H1 (cell line): Measurements from ENCODE around the gene IP6K1. TPM values are rescaled to one million over a fixed set of nuclear protein-coding genes. Genes with fewer than 3 reads are reported as not detected.

Experiments used
- CTCF ChIA-PET: fragments of 300-600 bp; sonication (Branson Sonifier 250); formaldehyde crosslinking; loops from one replicate; lab custom pipeline; 2021; ENCODE audit not compliant: partially characterized antibody; lab: Charles Lee
- POLR2A ChIA-PET: fragments of 300-600 bp; sonication (Branson Sonifier 250); formaldehyde crosslinking; loops from one replicate; lab custom pipeline; 2021; ENCODE audit warnings: inconsistent platforms; ENCODE audit not compliant: partially characterized antibody; lab: Charles Lee
- DNase-seq, 2 experiments: peaks; one replicate each; pipeline versions ENCODE4 v3.0.0 to v3.0.0-alpha.2; 2010 to 2022; ENCODE audit warnings: low spot score in 2 of 2, low read depth in 1 of 2, mixed read lengths in 1 of 2
- FAIRE-seq: peaks from 2 replicates; lab custom pipeline; 2011; peaks lifted over from hg19 to GRCh38; lab: Jason Lieb, UNC
- H2AFZ ChIP-seq: 2 replicates; pipeline ENCODE4 v1.8.1; 2012; ENCODE audit warnings: low read length, inconsistent platforms
- H2AK5ac ChIP-seq: 2 replicates; pipeline ENCODE4 v1.6.1; 2013; ENCODE audit warnings: low read depth, low read length
- H2BK120ac ChIP-seq: replicated peaks from 2 replicates; pipeline ENCODE3; 2013; ENCODE audit warnings: low read depth, low read length, inconsistent platforms
- H2BK12ac ChIP-seq: 2 replicates; pipeline ENCODE4 v1.6.1; 2013; ENCODE audit warnings: low read depth, low read length
- H2BK15ac ChIP-seq: 2 replicates; pipeline ENCODE4 v1.6.1; 2013; ENCODE audit warnings: low read length
- H2BK20ac ChIP-seq: 2 replicates; pipeline ENCODE4 v1.6.1; 2013; ENCODE audit warnings: low read length
- H2BK5ac ChIP-seq: 2 replicates; pipeline ENCODE4 v1.6.1; 2013; ENCODE audit warnings: low read depth, low read length
- H3K14ac ChIP-seq: 2 replicates; pipeline ENCODE4 v1.6.1; 2013; ENCODE audit warnings: inconsistent platforms; ENCODE audit not compliant: insufficient read length
- H3K18ac ChIP-seq: 2 replicates; pipeline ENCODE4 v1.6.1; 2013; ENCODE audit warnings: low read length; ENCODE audit errors: extremely low read depth
- H3K23ac ChIP-seq: 2 replicates; pipeline ENCODE4 v1.6.1; 2013; ENCODE audit warnings: inconsistent platforms; ENCODE audit not compliant: insufficient read length
- H3K23me2 ChIP-seq: 2 replicates; pipeline ENCODE4 v1.6.1; 2013; ENCODE audit warnings: low read depth, low read length
- H3K27ac ChIP-seq: 2 replicates; pipeline ENCODE4 v1.6.1; 2011; ENCODE audit warnings: low read depth, low read length, inconsistent platforms
- H3K27me3 ChIP-seq, 4 experiments: replicated peaks in 1 of 4; 1 replicate in 1 of 4; 2 replicates in 3 of 4; pipeline versions ENCODE4 v1.6.1 to v1.8.1; 2011 to 2013; ENCODE audit warnings: low read length in 3 of 4, mild to moderate bottlenecking in 3 of 4, inconsistent platforms in 2 of 4, mixed read lengths in 2 of 4, moderate library complexity in 1 of 4; ENCODE audit not compliant: control insufficient read depth in 3 of 4, insufficient read depth in 3 of 4; ENCODE audit errors: extremely low read depth in 1 of 4
- H3K36me3 ChIP-seq, 4 experiments: 2 replicates each; pipeline versions ENCODE4 v1.6.1 to v1.8.1; 2011 to 2013; ENCODE audit warnings: mild to moderate bottlenecking in 4 of 4, low read length in 3 of 4, moderate library complexity in 2 of 4, control low read depth in 1 of 4, inconsistent platforms in 1 of 4; ENCODE audit not compliant: insufficient read depth in 4 of 4, control insufficient read depth in 2 of 4
- H3K4ac ChIP-seq: replicated peaks from 2 replicates; pipeline ENCODE3; 2013; ENCODE audit warnings: low read length, low read depth, mixed read lengths, inconsistent platforms; ENCODE audit not compliant: insufficient read length
- H3K4me1 ChIP-seq, 4 experiments: replicated peaks in 1 of 4; 1 replicate in 1 of 4; 2 replicates in 3 of 4; pipeline versions ENCODE4 v1.6.1 to v1.8.1; 2011 to 2013; ENCODE audit warnings: low read length in 3 of 4, inconsistent platforms in 2 of 4, mixed read lengths in 1 of 4; ENCODE audit not compliant: insufficient read depth in 4 of 4, control insufficient read depth in 3 of 4
- H3K4me2 ChIP-seq, 2 experiments: 2 replicates each; pipeline versions ENCODE4 v1.6.1 to v1.8.1; 2011 to 2013; ENCODE audit warnings: low read depth in 2 of 2, low read length in 2 of 2, control low read depth in 1 of 2, inconsistent platforms in 1 of 2, mild to moderate bottlenecking in 1 of 2; ENCODE audit not compliant: insufficient read depth in 1 of 2
- H3K4me3 ChIP-seq, 4 experiments: fragments of 200-600, 300-600 bp in 1 of 4; sonication (generic), shearing (Covaris generic), sonication (Bioruptor Twin) in 1 of 4; 2 replicates each; pipeline versions ENCODE4 v1.5.1 to v1.8.1; 2011 to 2016; ENCODE audit warnings: low read length in 4 of 4, low read depth in 3 of 4, control low read depth in 2 of 4, inconsistent platforms in 2 of 4, mild to moderate bottlenecking in 2 of 4, mixed read lengths in 1 of 4, moderate library complexity in 1 of 4; ENCODE audit not compliant: insufficient read depth in 2 of 4; ENCODE audit errors: extremely low read depth in 1 of 4
- H3K56ac ChIP-seq: replicated peaks from 2 replicates; pipeline ENCODE3; 2013; ENCODE audit warnings: low read depth, mild to moderate bottlenecking, mixed read lengths, low read length, inconsistent platforms; ENCODE audit not compliant: insufficient read length
- H3K79me1 ChIP-seq: 2 replicates; pipeline ENCODE4 v1.6.1; 2013; ENCODE audit warnings: low read depth, low read length, control low read depth
- H3K79me2 ChIP-seq, 2 experiments: 2 replicates each; pipeline versions ENCODE4 v1.6.1 to v1.8.1; 2012 to 2013; ENCODE audit warnings: low read length in 2 of 2, mild to moderate bottlenecking in 2 of 2, inconsistent platforms in 1 of 2; ENCODE audit not compliant: insufficient read depth in 2 of 2, control insufficient read depth in 1 of 2
- H3K9ac ChIP-seq, 4 experiments: replicated peaks in 1 of 4; 1 replicate in 1 of 4; 2 replicates in 3 of 4; pipeline versions ENCODE4 v1.6.1 to v1.8.1; 2011 to 2013; ENCODE audit warnings: low read depth in 3 of 4, low read length in 3 of 4, control low read depth in 2 of 4, mild to moderate bottlenecking in 2 of 4, moderate library complexity in 2 of 4, inconsistent platforms in 1 of 4; ENCODE audit errors: extremely low read depth in 1 of 4
- H3K9me3 ChIP-seq, 2 experiments: 2 replicates each; pipeline versions ENCODE4 v1.6.1 to v1.8.1; 2012 to 2013; ENCODE audit warnings: mild to moderate bottlenecking in 2 of 2, moderate library complexity in 2 of 2, control low read depth in 1 of 2, inconsistent platforms in 1 of 2, low read depth in 1 of 2, low read length in 1 of 2, mixed read lengths in 1 of 2; ENCODE audit not compliant: insufficient read depth in 2 of 2
- H4K20me1 ChIP-seq, 2 experiments: replicated peaks in 1 of 2; 2 replicates each; pipeline versions ENCODE3 to v1.8.1; 2011 to 2013; ENCODE audit warnings: inconsistent platforms in 2 of 2, low read length in 2 of 2, mild to moderate bottlenecking in 1 of 2; ENCODE audit not compliant: insufficient read depth in 2 of 2, control insufficient read depth in 1 of 2
- H4K5ac ChIP-seq: 2 replicates; pipeline ENCODE4 v1.6.1; 2013; ENCODE audit warnings: low read length, low read depth, mixed read lengths, inconsistent platforms; ENCODE audit not compliant: insufficient read length
- H4K8ac ChIP-seq: 2 replicates; pipeline ENCODE4 v1.8.0; 2013; ENCODE audit warnings: mild to moderate bottlenecking, moderate library complexity, low read length, inconsistent platforms; ENCODE audit not compliant: insufficient read depth; ENCODE audit errors: extremely low read depth
- H4K91ac ChIP-seq: replicated peaks from 2 replicates; pipeline ENCODE3; 2013; ENCODE audit warnings: low read length, mixed read lengths, inconsistent platforms; ENCODE audit not compliant: insufficient read length
- WGBS, 2 experiments: shearing (Covaris generic) in 1 of 2; methylation state at CpG; one replicate each; pipeline versions ENCODE4 v1.1.6 to v1.1.7; 2013 to 2015; ENCODE audit warnings: low lambda C conversion rate in 2 of 2, mixed read lengths in 2 of 2, inconsistent platforms in 1 of 2, low coverage in 1 of 2, missing lambda C conversion rate in 1 of 2; ENCODE audit not compliant: insufficient replicate concordance in 2 of 2, insufficient coverage in 1 of 2, insufficient read length in 1 of 2; ENCODE audit errors: extremely low coverage in 1 of 2, missing lambda C conversion rate in 1 of 2; 5-methylcytosine and 5-hydroxymethylcytosine counted together
- polyA plus RNA-seq, 7 experiments: library from polyadenylated mRNA; depleted of rRNA in 3 of 7; stranded (reverse) in 5 of 7; unstranded in 2 of 7; fragments of >200 nt in 5 of 7; fragments of 200-250 nt in 2 of 7; gene quantifications; 1 replicate in 5 of 7; 2 replicates in 1 of 7; 4 replicates in 1 of 7; pipeline versions ENCODE4 v1.2.1 to v1.2.3, GENCODE V29; 2011 to 2013; ENCODE audit warnings: missing spikeins in 2 of 7, mixed read lengths in 2 of 7
- total RNA-seq: library from RNA; stranded (reverse); fragmentation: NEBNext Ultra II Directional; extraction: Animal tissue kit (Norgen Biotek cat#: 25700); gene quantifications from 2 replicates; pipeline ENCODE4 v1.2.1, GENCODE V29; 2021
- TF ChIP-seq, protein P1 (sequence below): IDR thresholded peaks from 2 replicates; pipeline ENCODE4 v1.6.1; 2012; ENCODE audit warnings: inconsistent platforms
- TF ChIP-seq, protein P2 (sequence below): IDR thresholded peaks from 2 replicates; pipeline ENCODE4 v1.6.1; 2012; ENCODE audit warnings: low read length, inconsistent platforms

IP6K1 gene
- total and polyA plus RNA-seq, 2 of the 8 experiments (the other 6 are each of a cell fraction or from before 2014, with no cell fraction given): 31.5 to 35.2 TPM

DNA sequence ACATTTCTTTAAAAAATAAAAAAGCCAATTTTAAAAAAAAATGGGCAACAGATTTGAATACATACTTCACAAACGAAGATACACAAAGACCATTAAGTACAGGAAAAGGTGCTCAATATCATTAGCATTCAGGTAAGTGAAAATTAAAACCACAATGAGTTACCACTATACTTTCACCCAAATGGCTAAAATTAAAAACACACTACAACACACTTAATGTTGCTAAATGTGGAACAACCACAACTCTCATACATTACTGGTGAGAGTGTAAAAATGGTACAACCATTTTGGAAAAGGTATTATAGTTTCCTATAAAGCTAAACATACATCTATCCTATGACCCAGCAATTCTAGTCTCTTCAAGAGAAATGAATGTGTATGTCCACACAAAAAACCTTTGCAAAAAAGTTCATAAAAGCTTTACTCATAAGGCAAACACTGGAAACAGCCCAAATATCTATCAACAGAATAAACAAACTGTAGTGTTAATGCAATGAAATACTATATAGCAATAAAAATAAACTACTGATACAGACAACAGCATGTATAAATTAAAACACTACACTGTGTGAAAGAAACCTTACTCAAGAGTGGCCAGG, 14.9 kb downstream of the IP6K1 start:
- Histone ChIP-seq H2BK120ac (no peak overlapping the region), H3K18ac (no peak overlapping the region), H4K8ac (no peak overlapping the region), H4K91ac (no peak overlapping the region), H3K79me2 (peaks cover 6 to 84% of the 10 kb centered on the region in 2 experiments; a peak in 2 of 4 replicates), H2AFZ (no peak overlapping the region), H2BK5ac (no peak overlapping the region), H2AK5ac (no peak overlapping the region), H3K56ac (no peak overlapping the region), H3K23me2 (no peaks in the 10 kb centered on the region; the same call in 1 of the 2 replicates), H3K9ac (no peak overlapping the region), H3K4me3 (no peak overlapping the region), H3K23ac (no peak overlapping the region), H3K27ac (no peak overlapping the region), H3K27me3 (no peaks in the 10 kb centered on the region), H4K5ac (no peak overlapping the region), H4K20me1 (peaks cover 0 to under 1% of the 10 kb centered on the region in 2 experiments), H3K4me2 (no peak overlapping the region), H3K9me3 (no peaks in the 10 kb centered on the region), H2BK15ac (no peak overlapping the region), H2BK20ac (no peak overlapping the region), H3K4ac (no peak overlapping the region), H3K4me1 (no peaks in the 10 kb centered on the region), H3K79me1 (peaks cover 8% of the 10 kb centered on the region), H2BK12ac (no peak overlapping the region), H3K36me3 (peaks cover 0 to 3% (median 0%) of the 10 kb centered on the region in 4 experiments; a peak in 2 of 8 replicates), H3K14ac (no peak overlapping the region)
- ChIA-PET CTCF (interaction anchor here (0.6 to 1.6 kb wide), 7 partner anchors 12 to 68 kb away, joined by 3 to 4 read pairs (median 3); partner anchors contain the start of gene AMIGO3), POLR2A (interaction anchor here (2.8 kb wide), 1 partner anchor 15 kb away, joined by 7 read pairs; the partner anchor contains the start of gene IP6K1)
- no peak for DNase-seq
- FAIRE-seq: no peak
- WGBS, 2 experiments: 95% methylated on average over 1 of the region's 1 CpG; no CpG with 5 or more reads in 1 of the 2 experiments
- TF ChIP-seq, protein P1, sequence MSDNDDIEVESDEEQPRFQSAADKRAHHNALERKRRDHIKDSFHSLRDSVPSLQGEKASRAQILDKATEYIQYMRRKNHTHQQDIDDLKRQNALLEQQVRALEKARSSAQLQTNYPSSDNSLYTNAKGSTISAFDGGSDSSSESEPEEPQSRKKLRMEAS: no peak
- TF ChIP-seq, protein P2, sequence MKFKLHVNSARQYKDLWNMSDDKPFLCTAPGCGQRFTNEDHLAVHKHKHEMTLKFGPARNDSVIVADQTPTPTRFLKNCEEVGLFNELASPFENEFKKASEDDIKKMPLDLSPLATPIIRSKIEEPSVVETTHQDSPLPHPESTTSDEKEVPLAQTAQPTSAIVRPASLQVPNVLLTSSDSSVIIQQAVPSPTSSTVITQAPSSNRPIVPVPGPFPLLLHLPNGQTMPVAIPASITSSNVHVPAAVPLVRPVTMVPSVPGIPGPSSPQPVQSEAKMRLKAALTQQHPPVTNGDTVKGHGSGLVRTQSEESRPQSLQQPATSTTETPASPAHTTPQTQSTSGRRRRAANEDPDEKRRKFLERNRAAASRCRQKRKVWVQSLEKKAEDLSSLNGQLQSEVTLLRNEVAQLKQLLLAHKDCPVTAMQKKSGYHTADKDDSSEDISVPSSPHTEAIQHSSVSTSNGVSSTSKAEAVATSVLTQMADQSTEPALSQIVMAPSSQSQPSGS: no peak
